ENCODE measurements around the gene ANXA9. TPM values are rescaled to one million over a fixed set of nuclear protein-coding genes. Genes with fewer than 3 reads are reported as not detected.

ANXA9 gene
- total RNA-seq, 1 donor from 2014 or later = not detected

GRCh38 chr1:150979092-150980056 lies 2.7 kb upstream of the ANXA9 start:
- H3K27ac Mint-ChIP-seq = peak overlapping the region; percentile 57
- CTCF ChIA-PET = interaction anchor here (0.8 to 3.1 kb wide), 8 partner anchors 11 to 417 kb away, joined by 3 to 12 read pairs (median 4); partner anchors contain the start of genes GOLPH3L, MINDY1 and TNFAIP8L2

DNA sequence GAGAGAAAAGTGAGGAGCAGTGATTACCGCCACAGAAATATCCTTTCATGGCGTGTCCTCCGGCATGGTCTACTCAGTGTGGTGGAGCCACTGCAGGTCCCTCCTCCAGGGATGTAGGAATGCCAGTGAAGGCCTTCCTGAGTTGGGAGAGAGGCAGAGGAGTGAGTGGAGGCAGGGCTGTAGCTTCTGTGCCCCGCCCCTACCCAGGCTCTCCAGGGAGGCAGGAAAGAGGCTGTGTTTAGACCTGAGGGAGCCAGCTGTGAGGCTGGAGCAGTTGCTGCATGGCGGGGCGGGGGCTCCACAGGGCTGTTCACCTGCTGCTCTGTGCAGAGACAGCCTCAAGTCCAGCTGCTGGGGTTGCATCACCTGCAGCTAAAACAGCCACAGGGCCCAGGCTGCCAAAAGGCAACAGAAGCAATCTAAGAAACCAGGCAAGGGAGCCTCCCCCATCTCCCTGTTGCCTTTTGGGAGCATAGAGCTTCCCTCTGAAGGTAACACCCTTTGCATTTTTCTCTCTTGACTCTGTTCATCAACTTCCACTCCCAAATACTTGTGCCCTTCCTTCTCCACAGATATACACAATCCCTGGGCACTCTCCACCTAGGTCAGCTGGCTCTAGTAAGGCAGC lies 801 bp upstream of the ANXA9 start:
- no peak for ATAC-seq (ENCODE audit: low read depth)
- Mint-ChIP-seq H3K36me3 (ENCODE audit: low read depth) (no peaks in the 10 kb centered on the region), H3K4me1 (peaks cover 28% of the 10 kb centered on the region), H3K4me3 (no peak overlapping the region), H3K27me3 (no peaks in the 10 kb centered on the region), H3K27ac (no peak overlapping the region), H3K9me3 (no peaks in the 10 kb centered on the region)
- DNase-seq = no peak
- POLR2A ChIA-PET = no interaction called here
- intact Hi-C loops (cut with micrococcal nuclease) = no loop called here
- TF ChIP-seq CTCF (IDR thresholded peaks at IDR 0.05) = no peak
- CTCF ChIA-PET = interaction anchor here (1.0 to 1.7 kb wide), 4 partner anchors 13 to 38 kb away, joined by 3 to 5 read pairs (median 3); no protein-coding TSS in a partner anchor

More at GRCh38 chr1:150979092-150980056, 2.7 kb upstream of the ANXA9 start:
- Mint-ChIP-seq H3K36me3 (ENCODE audit: low read depth) (no peaks in the 10 kb centered on the region), H3K9me3 (no peaks in the 10 kb centered on the region), H3K27me3 (no peaks in the 10 kb centered on the region), H3K4me1 (peaks cover 35% of the 10 kb centered on the region), H3K4me3 (peak overlapping the region; percentile 69)
- ATAC-seq (ENCODE audit: low read depth) (peak; percentile 59), DNase-seq (peak; percentile 72)
- peak; percentile 100 for TF ChIP-seq CTCF (IDR thresholded peaks at IDR 0.05)
- POLR2A ChIA-PET = interaction anchor here (0.6 to 0.7 kb wide), 2 partner anchors 108 to 509 kb away, joined by 3 to 5 read pairs; no protein-coding TSS in a partner anchor
- intact Hi-C loops (cut with micrococcal nuclease) = loop anchor here (1.0 to 10.0 kb wide), 7 partner anchors 29 to 745 kb away; partner anchors contain the start of genes ANP32E, ARNT, CTSS and PRUNE1

DNA sequence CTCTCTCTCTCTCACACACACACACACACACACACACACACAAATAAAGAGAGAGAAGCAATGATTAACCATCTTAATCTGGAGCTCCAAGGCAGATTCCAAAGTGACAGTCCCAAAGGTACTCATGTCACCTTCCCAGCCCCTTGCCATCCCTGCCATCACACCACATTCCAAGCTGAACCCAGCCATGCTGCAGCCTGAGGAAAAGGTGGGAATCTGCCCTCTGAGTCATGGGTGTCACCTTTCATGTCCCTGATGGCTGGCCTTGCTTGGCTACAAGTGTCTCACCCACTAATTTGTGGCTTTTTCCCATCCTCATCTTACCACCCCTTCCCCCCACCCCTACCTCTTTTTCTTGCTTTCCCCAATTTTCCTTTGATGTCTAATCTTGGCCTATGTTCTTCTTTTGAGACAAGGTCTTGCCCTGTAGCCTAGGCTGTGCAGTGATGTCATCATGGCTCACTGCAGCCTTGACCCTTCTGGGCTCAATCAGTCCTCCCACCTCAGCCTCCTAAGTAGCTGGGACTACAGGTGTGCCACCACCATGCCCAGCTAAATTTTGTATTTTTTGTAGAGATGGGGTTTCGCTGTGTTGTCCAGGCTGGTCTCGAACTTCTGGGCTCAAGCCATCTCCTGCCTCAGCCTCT lies 3.2 kb downstream of the ANXA9 start:
- no peak for DNase-seq
- Mint-ChIP-seq H3K27me3 (no peaks in the 10 kb centered on the region), H3K36me3 (ENCODE audit: low read depth) (no peaks in the 10 kb centered on the region), H3K27ac (no peak overlapping the region), H3K4me3 (no peak overlapping the region), H3K9me3 (no peaks in the 10 kb centered on the region), H3K4me1 (no peaks in the 10 kb centered on the region)
- intact Hi-C loops (cut with micrococcal nuclease) = no loop called here
- no peak for TF ChIP-seq CTCF (IDR thresholded peaks at IDR 0.05)
- no peak for ATAC-seq (ENCODE audit: low read depth)
- ChIA-PET POLR2A (no interaction called here), CTCF (interaction anchor here (0.6 kb wide), 1 partner anchor 37 kb away, joined by 4 read pairs; no protein-coding TSS in a partner anchor)

- CTCF ChIA-PET = interaction anchor here (1.2 to 1.7 kb wide), 2 partner anchors 8 to 19 kb away, joined by 3 to 5 read pairs; partner anchors contain the start of gene MINDY1
- no peak for TF ChIP-seq CTCF (IDR thresholded peaks at IDR 0.05)
- no peaks in the 10 kb centered on the region for H3K4me1 Mint-ChIP-seq
- POLR2A ChIA-PET = no interaction called here
- H3K27me3 Mint-ChIP-seq = no peaks in the 10 kb centered on the region
- no peak for DNase-seq
- intact Hi-C loops (cut with micrococcal nuclease) = no loop called here
- H3K36me3 Mint-ChIP-seq (ENCODE audit: low read depth) = no peaks in the 10 kb centered on the region
- no peak overlapping the region for H3K4me3 Mint-ChIP-seq
- H3K27ac Mint-ChIP-seq = no peak overlapping the region
- ATAC-seq (ENCODE audit: low read depth) = no peak
- H3K9me3 Mint-ChIP-seq = no peaks in the 10 kb centered on the region
Observed at GRCh38 chr1:150987924-150988323, 5.8 kb downstream of the ANXA9 start.
